ENCODE results near the gene ATG4B. TPM values are rescaled to one million over a fixed set of nuclear protein-coding genes. Genes with fewer than 3 reads are reported as not detected.

Gene ATG4B
- total and polyA plus RNA-seq, 2 of the 8 experiments (the other 6 are each of a cell fraction or from before 2014, with no cell fraction given) = 103 to 155 TPM

GRCh38 chr2:241615522-241616052 is 21.9 kb upstream of the ATG4B start (continued):
- no peak for TF ChIP-seq CBX5 (IDR thresholded peaks at IDR 0.05; ENCODE audit: low read depth, low read length)

Data from H1 (cell line).